MCF 10A (cell line): ENCODE measurements around the gene RBM20. TPM values are rescaled to one million over a fixed set of nuclear protein-coding genes. Genes with fewer than 3 reads are reported as not detected.

ENCODE experiments used
- BruUV-seq: library from RNA; stranded (reverse); fragments of 400-500 nt; replicated peaks from 2 replicates; lab custom pipeline; 2021; lab: Mats Ljungman, UMichigan
- CTCF ChIA-PET: fragments of 300-600 bp; sonication (Branson Sonifier 250); formaldehyde crosslinking; extraction: SDS; loops from one replicate; lab custom pipeline; 2021; ENCODE audit warnings: antibody characterized with exemption, inconsistent platforms; lab: Yijun Ruan, JAX
- POLR2A ChIA-PET: fragments of 300-600, 350-650 bp; sonication (Branson Sonifier 250); formaldehyde crosslinking; extraction: SDS; loops from one replicate; lab custom pipeline; 2020; ENCODE audit warnings: antibody characterized with exemption, inconsistent platforms; lab: Yijun Ruan, JAX
- DNase-seq: peaks from one replicate; pipeline ENCODE4 v3.0.0-alpha.2; 2018; ENCODE audit not compliant: unreplicated experiment
- H3K27ac Mint-ChIP-seq: one replicate; pipeline ENCODE4 v1.8.0; 2022; ENCODE audit warnings: mild to moderate bottlenecking, low read depth, mixed read lengths; ENCODE audit not compliant: unreplicated experiment
- H3K27me3 Mint-ChIP-seq: one replicate; pipeline ENCODE4 v1.8.0; 2022; ENCODE audit warnings: mixed read lengths; ENCODE audit not compliant: insufficient read depth, unreplicated experiment
- H3K36me3 Mint-ChIP-seq: one replicate; pipeline ENCODE4 v1.8.0; 2022; ENCODE audit warnings: mild to moderate bottlenecking, moderate library complexity, mixed read lengths; ENCODE audit not compliant: insufficient read depth, unreplicated experiment
- H3K4me1 Mint-ChIP-seq: one replicate; pipeline ENCODE4 v1.8.0; 2022; ENCODE audit warnings: mixed read lengths; ENCODE audit not compliant: insufficient read depth, unreplicated experiment
- H3K4me3 Mint-ChIP-seq: one replicate; pipeline ENCODE4 v1.8.0; 2022; ENCODE audit warnings: mild to moderate bottlenecking, moderate library complexity, mixed read lengths; ENCODE audit not compliant: unreplicated experiment
- H3K9me3 Mint-ChIP-seq: one replicate; pipeline ENCODE4 v1.8.0; 2022; ENCODE audit warnings: mixed read lengths; ENCODE audit not compliant: unreplicated experiment
- intact Hi-C: fragments of 100-400 bp; cut with micrococcal nuclease; formaldehyde crosslinking; loops from 2 replicates; pipeline ENCODE4 v1.14.1; 2022
- total RNA-seq: library from RNA; stranded (reverse); gene quantifications from 2 replicates; pipeline ENCODE4 v1.2.3, GENCODE V29; 2022
- TF ChIP-seq, protein P1 (sequence below): fragments of 200-600 bp; IDR thresholded peaks from one replicate; pipeline ENCODE4 v1.8.0; 2022; ENCODE audit warnings: antibody characterized with exemption, mild to moderate bottlenecking; ENCODE audit not compliant: unreplicated experiment

Gene RBM20
- total RNA-seq, 1 experiment from 2014 or later, result not detected

DNA sequence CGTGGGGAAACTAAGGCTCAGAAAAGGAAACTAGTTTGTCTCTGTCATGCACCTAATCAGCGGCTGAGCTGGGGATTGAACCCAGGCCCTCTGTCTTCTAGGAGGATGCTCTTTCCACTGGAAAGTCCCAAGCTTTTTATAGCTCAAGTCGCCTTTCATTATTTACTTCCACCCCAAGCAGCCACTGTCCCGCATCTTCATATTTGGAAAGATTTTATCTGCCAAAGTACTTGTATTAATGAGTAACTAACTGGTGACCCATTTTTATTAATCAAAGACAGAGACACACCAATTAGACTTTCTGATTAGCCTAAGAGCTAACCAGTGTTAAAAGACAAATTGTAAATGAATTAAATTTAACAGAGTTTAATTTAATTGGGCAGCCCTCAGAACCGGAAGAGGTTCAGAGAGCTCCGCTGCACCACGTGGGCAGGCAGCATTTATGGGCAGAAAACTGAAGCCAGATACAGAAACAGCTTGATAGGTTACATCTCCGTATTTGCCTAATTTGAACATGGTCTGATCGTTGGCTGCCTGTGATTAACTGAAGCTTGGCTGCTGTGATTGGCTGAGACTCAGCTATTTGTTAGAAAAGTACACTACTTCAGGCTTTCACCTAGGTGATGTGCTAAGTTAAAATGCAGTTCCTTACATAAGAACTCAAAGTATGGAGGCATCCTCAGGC lies 149.1 kb downstream of the RBM20 start:
- DNase-seq, result no peak
- TF ChIP-seq, protein P1, sequence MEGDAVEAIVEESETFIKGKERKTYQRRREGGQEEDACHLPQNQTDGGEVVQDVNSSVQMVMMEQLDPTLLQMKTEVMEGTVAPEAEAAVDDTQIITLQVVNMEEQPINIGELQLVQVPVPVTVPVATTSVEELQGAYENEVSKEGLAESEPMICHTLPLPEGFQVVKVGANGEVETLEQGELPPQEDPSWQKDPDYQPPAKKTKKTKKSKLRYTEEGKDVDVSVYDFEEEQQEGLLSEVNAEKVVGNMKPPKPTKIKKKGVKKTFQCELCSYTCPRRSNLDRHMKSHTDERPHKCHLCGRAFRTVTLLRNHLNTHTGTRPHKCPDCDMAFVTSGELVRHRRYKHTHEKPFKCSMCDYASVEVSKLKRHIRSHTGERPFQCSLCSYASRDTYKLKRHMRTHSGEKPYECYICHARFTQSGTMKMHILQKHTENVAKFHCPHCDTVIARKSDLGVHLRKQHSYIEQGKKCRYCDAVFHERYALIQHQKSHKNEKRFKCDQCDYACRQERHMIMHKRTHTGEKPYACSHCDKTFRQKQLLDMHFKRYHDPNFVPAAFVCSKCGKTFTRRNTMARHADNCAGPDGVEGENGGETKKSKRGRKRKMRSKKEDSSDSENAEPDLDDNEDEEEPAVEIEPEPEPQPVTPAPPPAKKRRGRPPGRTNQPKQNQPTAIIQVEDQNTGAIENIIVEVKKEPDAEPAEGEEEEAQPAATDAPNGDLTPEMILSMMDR, result no peak
- no peak overlapping the region for H3K27ac Mint-ChIP-seq
- H3K4me3 Mint-ChIP-seq, result no peak overlapping the region
- POLR2A ChIA-PET, result no interaction called here
- H3K9me3 Mint-ChIP-seq, result no peaks in the 10 kb centered on the region
- no TSS peak for BruUV-seq
- H3K4me1 Mint-ChIP-seq, result no peaks in the 10 kb centered on the region
- no peaks in the 10 kb centered on the region for H3K36me3 Mint-ChIP-seq
- no peaks in the 10 kb centered on the region for H3K27me3 Mint-ChIP-seq
- CTCF ChIA-PET, result interaction anchor here (1.6 to 1.7 kb wide), 2 partner anchors 9 to 11 kb away, joined by 3 to 7 read pairs; no protein-coding TSS in a partner anchor
- intact Hi-C loops, result no loop called here

DNA sequence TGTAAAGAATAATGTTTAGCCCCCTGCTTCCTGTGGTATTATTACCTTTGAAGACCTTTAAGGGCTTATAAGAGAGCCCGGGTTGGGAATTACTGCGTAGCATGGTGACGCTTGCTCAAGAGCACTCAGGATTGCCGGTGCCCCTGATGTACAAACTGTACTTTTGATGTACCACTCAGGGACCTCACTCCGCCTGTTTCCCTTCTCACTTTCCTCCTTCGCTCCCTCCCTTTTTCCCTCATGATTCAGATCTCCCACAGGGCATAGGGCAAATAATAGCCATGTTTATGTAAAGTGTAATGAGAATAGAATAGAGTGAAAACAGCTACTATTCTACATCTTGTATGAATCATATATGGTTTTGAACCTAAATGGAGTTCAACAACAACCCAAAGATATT lies 149.8 kb downstream of the RBM20 start:
- no peak for DNase-seq
- Mint-ChIP-seq H3K36me3 (no peaks in the 10 kb centered on the region), H3K4me1 (no peaks in the 10 kb centered on the region), H3K9me3 (no peaks in the 10 kb centered on the region), H3K27ac (no peak overlapping the region), H3K4me3 (no peak overlapping the region), H3K27me3 (no peaks in the 10 kb centered on the region)
- intact Hi-C loops, result no loop called here
- ChIA-PET CTCF (interaction anchor here (1.6 to 1.7 kb wide), 2 partner anchors 9 to 11 kb away, joined by 3 to 7 read pairs; no protein-coding TSS in a partner anchor), POLR2A (interaction anchor here (0.6 to 0.8 kb wide), 2 partner anchors 10 to 197 kb away, joined by 3 read pairs; no protein-coding TSS in a partner anchor)
- TF ChIP-seq, protein P1, result no peak
- no TSS peak for BruUV-seq

DNA sequence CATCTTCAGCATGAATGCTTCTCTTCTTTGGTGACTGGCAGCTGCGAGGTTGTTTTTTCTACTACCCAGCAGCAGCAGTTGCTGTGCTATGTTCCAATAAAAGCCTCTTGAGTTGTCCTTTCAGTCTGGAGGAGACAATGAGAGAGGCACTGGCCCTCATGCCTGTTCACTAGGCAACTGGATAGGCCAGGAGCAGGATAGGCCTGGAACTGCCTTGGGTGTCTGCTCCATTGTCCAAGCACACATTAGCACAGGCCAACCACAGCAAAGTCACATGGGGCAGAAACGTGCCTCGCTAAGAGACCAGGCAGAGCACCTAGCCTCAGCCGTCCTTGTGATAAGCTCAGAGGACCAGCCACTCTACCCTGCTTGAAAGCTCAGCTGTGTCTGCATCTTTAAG lies 150.7 kb downstream of the RBM20 start:
- Mint-ChIP-seq H3K4me3 (no peak overlapping the region), H3K27me3 (no peaks in the 10 kb centered on the region), H3K36me3 (no peaks in the 10 kb centered on the region), H3K4me1 (no peaks in the 10 kb centered on the region), H3K9me3 (no peaks in the 10 kb centered on the region), H3K27ac (no peak overlapping the region)
- POLR2A ChIA-PET, result interaction anchor here (0.8 kb wide), 1 partner anchor 9 kb away, joined by 3 read pairs; no protein-coding TSS in a partner anchor
- no TSS peak for BruUV-seq
- TF ChIP-seq, protein P1, result no peak
- CTCF ChIA-PET, result interaction anchor here (0.6 to 1.7 kb wide), 2 partner anchors 8 to 86 kb away, joined by 3 to 7 read pairs; no protein-coding TSS in a partner anchor
- intact Hi-C loops, result no loop called here
- no peak for DNase-seq

DNA sequence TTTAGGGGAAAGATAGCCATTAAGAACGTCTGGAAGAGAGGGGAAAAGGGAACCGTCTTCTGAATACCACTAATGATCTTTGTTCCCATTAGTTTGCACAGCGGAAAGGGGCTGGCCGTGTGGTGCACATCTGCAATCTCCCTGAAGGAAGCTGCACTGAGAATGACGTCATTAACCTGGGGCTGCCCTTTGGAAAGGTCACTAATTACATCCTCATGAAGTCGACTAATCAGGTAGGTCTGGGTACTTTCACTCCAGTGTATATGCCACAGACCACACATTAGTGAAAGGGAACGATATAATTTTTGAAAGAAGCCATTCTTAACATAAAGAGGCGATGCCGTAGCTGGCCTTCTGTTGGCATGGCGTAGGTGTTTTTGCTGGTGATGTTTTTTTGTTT lies 153.3 kb downstream of the RBM20 start:
- H3K4me3 Mint-ChIP-seq, result no peak overlapping the region
- H3K36me3 Mint-ChIP-seq, result no peaks in the 10 kb centered on the region
- peaks cover 9% of the 10 kb centered on the region for H3K4me1 Mint-ChIP-seq
- POLR2A ChIA-PET, result no interaction called here
- TF ChIP-seq, protein P1, result no peak
- H3K27ac Mint-ChIP-seq, result no peak overlapping the region
- no peak for DNase-seq
- intact Hi-C loops, result no loop called here
- CTCF ChIA-PET, result no interaction called here
- BruUV-seq, result no TSS peak
- no peaks in the 10 kb centered on the region for H3K27me3 Mint-ChIP-seq
- H3K9me3 Mint-ChIP-seq, result no peaks in the 10 kb centered on the region
